Endothelial cell (in vitro differentiated cells): Measurements from ENCODE around the gene CCDC9. TPM values are rescaled to one million over a fixed set of nuclear protein-coding genes. Genes with fewer than 3 reads are reported as not detected.

Experiments used
- DNase-seq: peaks from one replicate; pipeline ENCODE4 v3.0.0; 2021; ENCODE audit warnings: low spot score
- H3K27ac Mint-ChIP-seq: one replicate; pipeline ENCODE4 v1.8.0; 2021; ENCODE audit warnings: mixed read lengths, inconsistent platforms; ENCODE audit not compliant: unreplicated experiment
- H3K27me3 Mint-ChIP-seq: one replicate; pipeline ENCODE4 v1.8.0; 2021; ENCODE audit warnings: mild to moderate bottlenecking, moderate library complexity, mixed read lengths, inconsistent platforms; ENCODE audit not compliant: unreplicated experiment
- H3K36me3 Mint-ChIP-seq: one replicate; pipeline ENCODE4 v1.8.0; 2021; ENCODE audit warnings: mild to moderate bottlenecking, low read depth, mixed read lengths, inconsistent platforms; ENCODE audit not compliant: unreplicated experiment
- H3K4me1 Mint-ChIP-seq: one replicate; pipeline ENCODE4 v1.8.0; 2021; ENCODE audit warnings: mild to moderate bottlenecking, mixed read lengths, inconsistent platforms; ENCODE audit not compliant: unreplicated experiment
- H3K4me3 Mint-ChIP-seq: one replicate; pipeline ENCODE4 v1.8.0; 2021; ENCODE audit warnings: mild to moderate bottlenecking, mixed read lengths, inconsistent platforms; ENCODE audit not compliant: unreplicated experiment
- H3K9me3 Mint-ChIP-seq: one replicate; pipeline ENCODE4 v1.8.0; 2021; ENCODE audit warnings: mixed read lengths, inconsistent platforms; ENCODE audit not compliant: unreplicated experiment
- microRNA-seq: library from miRNA; unstranded; fragments of <30 nt; microRNA quantifications from one replicate; pipeline ENCODE4, GENCODE V29; 2020; ENCODE audit not compliant: unreplicated experiment
- total RNA-seq: library from RNA; stranded (reverse); fragmentation: NEBNext Ultra II Directional; extraction: Animal tissue kit (Norgen Biotek cat#: 25700); gene quantifications from one replicate; pipeline ENCODE4 v1.2.1, GENCODE V29; 2021; ENCODE audit not compliant: unreplicated experiment
- TF ChIP-seq, protein P1 (sequence below): fragments of 200-600 bp; sonication (generic); IDR thresholded peaks from one replicate; pipeline ENCODE4 v1.5.0; 2021; ENCODE audit warnings: antibody characterized with exemption; ENCODE audit not compliant: unreplicated experiment

The CCDC9 gene
- total RNA-seq, 1 donor from 2014 or later, result 28.0 TPM

DNA sequence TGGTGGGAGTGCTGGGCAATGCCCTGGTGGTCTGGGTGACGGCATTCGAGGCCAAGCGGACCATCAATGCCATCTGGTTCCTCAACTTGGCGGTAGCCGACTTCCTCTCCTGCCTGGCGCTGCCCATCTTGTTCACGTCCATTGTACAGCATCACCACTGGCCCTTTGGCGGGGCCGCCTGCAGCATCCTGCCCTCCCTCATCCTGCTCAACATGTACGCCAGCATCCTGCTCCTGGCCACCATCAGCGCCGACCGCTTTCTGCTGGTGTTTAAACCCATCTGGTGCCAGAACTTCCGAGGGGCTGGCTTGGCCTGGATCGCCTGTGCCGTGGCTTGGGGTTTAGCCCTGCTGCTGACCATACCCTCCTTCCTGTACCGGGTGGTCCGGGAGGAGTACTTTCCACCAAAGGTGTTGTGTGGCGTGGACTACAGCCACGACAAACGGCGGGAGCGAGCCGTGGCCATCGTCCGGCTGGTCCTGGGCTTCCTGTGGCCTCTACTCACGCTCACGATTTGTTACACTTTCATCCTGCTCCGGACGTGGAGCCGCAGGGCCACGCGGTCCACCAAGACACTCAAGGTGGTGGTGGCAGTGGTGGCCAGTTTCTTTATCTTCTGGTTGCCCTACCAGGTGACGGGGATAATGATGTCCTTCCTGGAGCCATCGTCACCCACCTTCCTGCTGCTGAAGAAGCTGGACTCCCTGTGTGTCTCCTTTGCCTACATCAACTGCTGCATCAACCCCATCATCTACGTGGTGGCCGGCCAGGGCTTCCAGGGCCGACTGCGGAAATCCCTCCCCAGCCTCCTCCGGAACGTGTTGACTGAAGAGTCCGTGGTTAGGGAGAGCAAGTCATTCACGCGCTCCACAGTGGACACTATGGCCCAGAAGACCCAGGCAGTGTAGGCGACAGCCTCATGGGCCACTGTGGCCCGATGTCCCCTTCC is 63.9 kb downstream of the CCDC9 start:
- H3K4me3 Mint-ChIP-seq, result no peak overlapping the region

More for the DNA sequence above, 63.9 kb downstream of the CCDC9 start:
- H3K27ac Mint-ChIP-seq, result no peak overlapping the region
- H3K9me3 Mint-ChIP-seq, result no peaks in the 10 kb centered on the region
- TF ChIP-seq, protein P1, sequence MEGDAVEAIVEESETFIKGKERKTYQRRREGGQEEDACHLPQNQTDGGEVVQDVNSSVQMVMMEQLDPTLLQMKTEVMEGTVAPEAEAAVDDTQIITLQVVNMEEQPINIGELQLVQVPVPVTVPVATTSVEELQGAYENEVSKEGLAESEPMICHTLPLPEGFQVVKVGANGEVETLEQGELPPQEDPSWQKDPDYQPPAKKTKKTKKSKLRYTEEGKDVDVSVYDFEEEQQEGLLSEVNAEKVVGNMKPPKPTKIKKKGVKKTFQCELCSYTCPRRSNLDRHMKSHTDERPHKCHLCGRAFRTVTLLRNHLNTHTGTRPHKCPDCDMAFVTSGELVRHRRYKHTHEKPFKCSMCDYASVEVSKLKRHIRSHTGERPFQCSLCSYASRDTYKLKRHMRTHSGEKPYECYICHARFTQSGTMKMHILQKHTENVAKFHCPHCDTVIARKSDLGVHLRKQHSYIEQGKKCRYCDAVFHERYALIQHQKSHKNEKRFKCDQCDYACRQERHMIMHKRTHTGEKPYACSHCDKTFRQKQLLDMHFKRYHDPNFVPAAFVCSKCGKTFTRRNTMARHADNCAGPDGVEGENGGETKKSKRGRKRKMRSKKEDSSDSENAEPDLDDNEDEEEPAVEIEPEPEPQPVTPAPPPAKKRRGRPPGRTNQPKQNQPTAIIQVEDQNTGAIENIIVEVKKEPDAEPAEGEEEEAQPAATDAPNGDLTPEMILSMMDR, result no peak
- peaks cover 8% of the 10 kb centered on the region for H3K4me1 Mint-ChIP-seq
- peaks cover 9% of the 10 kb centered on the region for H3K27me3 Mint-ChIP-seq
- H3K36me3 Mint-ChIP-seq, result peaks cover 6% of the 10 kb centered on the region
- no peak for DNase-seq

Small RNA genes lying within 50 kb of the gene (microRNA-seq; reads per million reads assigned to microRNA genes)
- gene MIR3190, result not detected
- gene MIR3191, result not detected

Other genes starting within 250 kb of the CCDC9 start
- 1.0 TPM for gene NPAS1, start 236.7 kb upstream of the CCDC9 start, total RNA-seq
- gene TMEM160, start 207.9 kb upstream of the CCDC9 start, total RNA-seq, result 46.7 TPM
- gene ZC3H4, start 142.7 kb upstream of the CCDC9 start, total RNA-seq, result 56.7 TPM
- gene SAE1, start 125.7 kb upstream of the CCDC9 start, total RNA-seq, result 134 TPM
- gene BBC3, start 25.3 kb upstream of the CCDC9 start, total RNA-seq, result 18.6 TPM
- gene INAFM1, start 18.4 kb downstream of the CCDC9 start, total RNA-seq, result 4.8 TPM
- gene C5AR1, start 53.3 kb downstream of the CCDC9 start, total RNA-seq, result 0.56 TPM
- gene C5AR2, start 75.7 kb downstream of the CCDC9 start, total RNA-seq, result 0.59 TPM
- gene DHX34, start 92.8 kb downstream of the CCDC9 start, total RNA-seq, result 19.4 TPM
- 2.7 TPM for gene MEIS3, start 163.0 kb downstream of the CCDC9 start, total RNA-seq
- 0.80 TPM for gene SLC8A2, start 215.4 kb downstream of the CCDC9 start, total RNA-seq
- gene KPTN, start 227.7 kb downstream of the CCDC9 start, total RNA-seq, result 12.0 TPM